GM10847 (cell line): ENCODE results near the gene CTXN1.

Source experiments
- POLR2A ChIP-seq: IDR thresholded peaks from 2 replicates; pipeline ENCODE4 v1.6.1; 2011; ENCODE audit not compliant: insufficient read length; ENCODE audit errors: extremely low read depth

The CTXN1 gene

GRCh38 chr19:7887408-7888144 is 38.4 kb downstream of the CTXN1 start:
- TF ChIP-seq POLR2A, result no peak

DNA sequence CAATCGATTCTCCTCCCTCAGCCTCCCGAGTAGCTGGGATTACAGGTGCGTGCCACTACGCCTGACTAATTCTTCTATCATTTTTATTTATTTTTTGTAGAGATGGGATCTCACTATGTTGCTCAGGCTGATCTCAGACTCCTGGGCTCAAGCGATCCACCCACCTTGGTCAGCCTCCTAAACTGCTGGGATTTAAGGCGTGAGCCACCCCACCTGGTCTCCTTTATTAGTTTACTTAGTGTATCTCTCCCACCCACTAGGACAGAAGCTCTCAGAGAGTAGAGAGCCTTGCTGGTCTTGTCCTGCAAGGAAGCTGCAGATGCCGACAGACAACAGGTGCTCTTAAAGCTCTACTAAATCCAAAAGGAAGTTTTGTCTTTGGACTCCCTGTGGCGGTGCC is 40.1 kb downstream of the CTXN1 start:
- no peak for TF ChIP-seq POLR2A

GRCh38 chr19:7883796-7884570 is 42.0 kb downstream of the CTXN1 start:
- no peak for TF ChIP-seq POLR2A

GRCh38 chr19:7883105-7883504 is 42.8 kb downstream of the CTXN1 start:
- TF ChIP-seq POLR2A, result no peak

DNA sequence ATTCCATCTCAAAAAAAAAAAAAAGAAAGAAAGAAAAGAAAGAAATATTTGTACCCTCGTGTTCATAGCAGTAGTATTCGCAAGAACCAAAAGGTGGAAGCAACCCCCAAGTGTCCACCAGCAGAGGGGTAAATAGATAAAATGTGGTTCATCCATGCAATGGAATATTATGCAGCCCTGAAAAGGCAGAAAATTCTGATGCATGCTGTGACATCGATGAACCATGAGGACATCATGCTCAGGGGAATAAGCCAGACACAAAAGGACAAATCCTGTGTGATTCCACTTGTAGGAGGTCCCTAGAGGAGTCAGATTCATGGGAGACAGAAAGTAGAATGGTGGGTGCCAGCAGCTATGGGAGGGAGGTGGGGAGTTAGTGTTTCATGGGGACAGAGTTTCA is 44.0 kb downstream of the CTXN1 start:
- no peak for TF ChIP-seq POLR2A

DNA sequence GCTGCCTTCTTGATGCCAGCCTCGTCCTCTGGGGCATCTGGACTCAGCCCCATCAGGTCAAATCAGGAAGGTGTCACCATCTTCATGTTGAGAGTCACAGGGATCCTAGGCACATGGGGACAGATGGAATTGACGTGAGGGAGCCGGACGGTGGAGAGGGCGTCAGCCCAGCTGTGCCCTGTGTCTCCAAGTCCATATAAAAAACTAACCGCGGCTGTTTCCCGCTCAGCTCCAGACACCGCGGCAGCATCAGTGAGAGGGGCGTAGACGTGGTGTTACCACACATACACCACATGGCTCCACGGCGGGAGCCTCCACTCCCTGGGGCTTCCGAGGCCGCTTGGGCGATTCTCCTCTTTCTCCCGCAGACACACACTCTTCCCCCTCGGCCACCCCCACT is 46.1 kb downstream of the CTXN1 start:
- TF ChIP-seq POLR2A, result no peak

GRCh38 chr19:7879111-7879807 is 46.7 kb downstream of the CTXN1 start:
- no peak for TF ChIP-seq POLR2A

DNA sequence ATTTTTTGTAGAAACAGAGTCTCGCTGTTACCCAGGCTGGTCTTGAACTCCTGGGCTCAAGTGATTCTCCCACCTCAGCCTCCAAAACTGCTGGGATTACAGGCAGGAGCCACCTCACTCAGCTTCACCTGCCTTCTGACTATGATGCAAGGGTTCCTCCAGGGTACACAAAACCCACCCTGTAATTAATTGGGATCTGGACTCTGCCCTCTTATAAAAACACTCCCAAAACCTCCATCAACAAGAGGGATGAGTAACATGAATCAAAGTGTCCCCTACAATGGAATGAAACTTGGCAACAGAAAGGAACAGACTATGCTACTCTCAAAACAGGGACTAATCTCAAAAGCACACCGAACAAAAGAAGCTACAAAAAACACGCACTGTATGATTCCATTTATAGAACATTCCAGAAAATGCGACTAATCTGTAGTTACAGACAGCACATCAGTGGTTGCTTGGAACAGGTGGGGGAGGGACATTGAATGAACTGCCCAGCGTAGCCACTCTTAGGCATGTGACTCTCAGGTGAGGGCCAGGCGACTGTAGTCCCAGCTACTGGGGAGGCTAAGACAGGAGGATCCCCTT is 48.6 kb downstream of the CTXN1 start:
- TF ChIP-seq POLR2A, result no peak

- no peak for TF ChIP-seq POLR2A
Measured at GRCh38 chr19:7874897-7875273, 51.0 kb downstream of the CTXN1 start.
